ENCODE results near the gene ILK. TPM values are rescaled to one million over a fixed set of nuclear protein-coding genes. Genes with fewer than 3 reads are reported as not detected.

The ILK gene
- total and polyA plus RNA-seq, 5 donors from 2014 or later, result 62.9 to 141 (median 99.3) TPM

DNA sequence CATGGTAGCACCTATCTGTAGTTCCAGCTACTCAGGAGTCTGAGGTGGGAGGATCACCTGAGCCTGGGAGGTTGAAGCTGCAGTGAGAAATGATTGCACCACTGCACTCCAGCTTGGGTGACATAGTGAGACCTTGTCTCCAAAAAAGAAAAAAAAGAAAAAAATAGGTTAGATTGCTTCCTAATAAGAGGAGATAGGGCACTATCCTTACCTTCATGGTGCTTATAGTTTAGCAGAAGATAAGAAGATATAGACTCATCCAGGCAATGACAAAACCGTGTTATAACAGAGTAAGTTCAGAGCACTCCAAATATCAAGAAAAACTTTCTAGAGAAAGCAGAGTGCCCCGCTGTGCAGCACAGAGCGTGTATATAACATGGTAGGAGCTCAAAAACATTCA, 42.3 kb upstream of the ILK start:
- Histone ChIP-seq H3K27ac (ENCODE audit: insufficient read depth, low read length, poor library complexity, severe bottlenecking) (no peak overlapping the region), H3K9me3 (ENCODE audit: control insufficient read depth in 2 of 2, low read length in 2 of 2) (no peaks in the 10 kb centered on the region), H3K4me1 (ENCODE audit: control insufficient read depth, insufficient read depth, low read length, poor library complexity, severe bottlenecking) (no peaks in the 10 kb centered on the region), H3K4me3 (ENCODE audit: low read depth, low read length) (no peak overlapping the region), H3K36me3 (ENCODE audit: control insufficient read depth, insufficient read depth, low read length) (no peaks in the 10 kb centered on the region), H3K27me3 (ENCODE audit: control insufficient read depth, insufficient read depth, low read length) (no peaks in the 10 kb centered on the region)
- Mint-ChIP-seq H3K27ac (peak overlapping the region in 1 of 3 donors; percentile 42), H3K4me3 (no peak overlapping the region), H3K9me3 (no peaks in the 10 kb centered on the region), H3K4me1 (no peaks in the 10 kb centered on the region), H3K27me3 (no peaks in the 10 kb centered on the region), H3K36me3 (peaks cover 55% of the 10 kb centered on the region)
- DNase-seq, result no peak
- ATAC-seq (ENCODE audit: low read depth in 2 of 2), result no peak

DNA sequence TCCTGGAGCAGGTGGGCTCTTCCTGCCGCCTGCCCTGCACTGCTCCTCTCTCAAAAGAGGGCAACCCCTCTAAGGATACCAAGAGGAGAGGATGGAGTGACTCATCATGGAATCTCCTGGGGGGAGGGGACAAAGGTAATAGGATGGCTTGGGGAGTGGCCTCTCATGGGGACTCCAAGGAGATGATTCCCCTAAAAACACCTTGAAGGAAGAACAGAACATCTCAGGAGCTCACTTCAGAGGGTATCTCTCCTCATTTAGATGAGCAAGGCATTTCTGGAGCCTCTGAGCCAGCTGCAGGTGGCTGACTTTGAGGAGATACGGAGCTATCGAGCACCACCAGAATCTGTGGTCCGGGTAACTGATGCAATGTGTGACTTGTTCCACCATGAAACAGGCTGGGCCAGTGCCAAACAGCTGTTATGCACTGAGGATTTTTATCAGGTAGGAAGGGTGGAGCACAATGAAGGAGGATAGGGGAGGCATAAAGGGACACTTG, 40.4 kb upstream of the ILK start:
- Histone ChIP-seq H3K27ac (ENCODE audit: insufficient read depth, low read length, poor library complexity, severe bottlenecking) (no peak overlapping the region), H3K4me3 (ENCODE audit: low read depth, low read length) (no peak overlapping the region), H3K36me3 (ENCODE audit: control insufficient read depth, insufficient read depth, low read length) (no peaks in the 10 kb centered on the region), H3K27me3 (ENCODE audit: control insufficient read depth, insufficient read depth, low read length) (no peaks in the 10 kb centered on the region), H3K4me1 (ENCODE audit: control insufficient read depth, insufficient read depth, low read length, poor library complexity, severe bottlenecking) (no peaks in the 10 kb centered on the region), H3K9me3 (ENCODE audit: control insufficient read depth in 2 of 2, low read length in 2 of 2) (no peaks in the 10 kb centered on the region)
- Mint-ChIP-seq H3K36me3 (peaks cover 54% of the 10 kb centered on the region), H3K27me3 (no peaks in the 10 kb centered on the region), H3K9me3 (no peaks in the 10 kb centered on the region), H3K4me3 (no peak overlapping the region), H3K27ac (no peak overlapping the region), H3K4me1 (no peaks in the 10 kb centered on the region)
- no peak for DNase-seq
- ATAC-seq (ENCODE audit: low read depth in 2 of 2), result no peak

DNA sequence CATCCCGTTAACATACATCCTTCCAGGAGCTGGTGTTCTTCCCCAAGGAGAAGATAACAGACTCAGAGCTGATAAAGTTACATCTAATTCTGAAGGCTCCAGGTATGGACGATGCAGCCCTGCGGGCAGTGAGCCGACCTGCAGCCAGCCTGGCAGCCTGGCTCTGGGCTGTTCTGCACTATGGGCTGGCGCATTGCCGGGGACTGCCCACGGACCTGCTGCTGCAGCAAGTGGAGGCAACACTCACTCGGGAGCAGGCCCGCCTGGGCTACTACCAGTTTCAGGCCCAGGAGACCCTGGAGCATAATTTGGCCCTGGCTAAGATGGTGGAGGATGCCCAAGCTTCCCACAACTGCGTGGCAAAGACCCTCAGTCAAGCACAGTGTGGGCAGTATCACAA, 39.9 kb upstream of the ILK start:
- Histone ChIP-seq H3K9me3 (ENCODE audit: control insufficient read depth in 2 of 2, low read length in 2 of 2) (no peaks in the 10 kb centered on the region), H3K27ac (ENCODE audit: insufficient read depth, low read length, poor library complexity, severe bottlenecking) (no peak overlapping the region), H3K27me3 (ENCODE audit: control insufficient read depth, insufficient read depth, low read length) (no peaks in the 10 kb centered on the region), H3K4me3 (ENCODE audit: low read depth, low read length) (no peak overlapping the region), H3K4me1 (ENCODE audit: control insufficient read depth, insufficient read depth, low read length, poor library complexity, severe bottlenecking) (no peaks in the 10 kb centered on the region), H3K36me3 (ENCODE audit: control insufficient read depth, insufficient read depth, low read length) (no peaks in the 10 kb centered on the region)
- Mint-ChIP-seq H3K27me3 (no peaks in the 10 kb centered on the region), H3K9me3 (no peaks in the 10 kb centered on the region), H3K36me3 (peaks cover 54% of the 10 kb centered on the region), H3K4me3 (no peak overlapping the region), H3K4me1 (peaks cover 0 to 2% (median 0%) of the 10 kb centered on the region in 4 donors), H3K27ac (no peak overlapping the region)
- DNase-seq, result no peak
- no peak for ATAC-seq (ENCODE audit: low read depth in 2 of 2)

DNA sequence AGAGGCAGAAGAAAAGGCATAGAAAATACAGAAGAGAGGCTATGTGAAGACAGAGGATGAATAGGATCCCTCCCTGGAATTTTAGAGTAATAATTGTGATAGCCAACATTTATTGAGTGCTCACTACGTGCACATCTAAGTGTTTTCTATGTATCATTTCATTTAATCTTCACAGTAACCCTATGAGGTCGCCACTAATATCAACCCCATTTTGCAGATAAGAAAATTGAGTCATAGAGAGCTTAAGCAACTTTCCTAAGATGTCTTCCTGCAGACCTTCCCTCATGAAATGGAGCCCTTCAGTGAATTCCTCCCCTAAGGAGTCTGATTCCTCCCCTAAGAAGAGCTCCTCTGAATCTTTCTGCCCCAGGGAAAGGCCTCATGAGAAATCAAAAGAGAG, 38.2 kb upstream of the ILK start:
- ATAC-seq (ENCODE audit: low read depth in 2 of 2), result no peak
- Histone ChIP-seq H3K27ac (ENCODE audit: insufficient read depth, low read length, poor library complexity, severe bottlenecking) (no peak overlapping the region), H3K9me3 (ENCODE audit: control insufficient read depth in 2 of 2, low read length in 2 of 2) (no peaks in the 10 kb centered on the region), H3K36me3 (ENCODE audit: control insufficient read depth, insufficient read depth, low read length) (no peaks in the 10 kb centered on the region), H3K4me1 (ENCODE audit: control insufficient read depth, insufficient read depth, low read length, poor library complexity, severe bottlenecking) (no peaks in the 10 kb centered on the region), H3K4me3 (ENCODE audit: low read depth, low read length) (no peak overlapping the region), H3K27me3 (ENCODE audit: control insufficient read depth, insufficient read depth, low read length) (no peaks in the 10 kb centered on the region)
- Mint-ChIP-seq H3K27ac (peak overlapping the region in 2 of 3 donors; percentile 5 to 10), H3K27me3 (no peaks in the 10 kb centered on the region), H3K36me3 (peaks cover 52% of the 10 kb centered on the region), H3K4me3 (no peak overlapping the region), H3K9me3 (no peaks in the 10 kb centered on the region), H3K4me1 (peaks cover 0 to 10% (median 2%) of the 10 kb centered on the region in 4 donors)
- no peak for DNase-seq

DNA sequence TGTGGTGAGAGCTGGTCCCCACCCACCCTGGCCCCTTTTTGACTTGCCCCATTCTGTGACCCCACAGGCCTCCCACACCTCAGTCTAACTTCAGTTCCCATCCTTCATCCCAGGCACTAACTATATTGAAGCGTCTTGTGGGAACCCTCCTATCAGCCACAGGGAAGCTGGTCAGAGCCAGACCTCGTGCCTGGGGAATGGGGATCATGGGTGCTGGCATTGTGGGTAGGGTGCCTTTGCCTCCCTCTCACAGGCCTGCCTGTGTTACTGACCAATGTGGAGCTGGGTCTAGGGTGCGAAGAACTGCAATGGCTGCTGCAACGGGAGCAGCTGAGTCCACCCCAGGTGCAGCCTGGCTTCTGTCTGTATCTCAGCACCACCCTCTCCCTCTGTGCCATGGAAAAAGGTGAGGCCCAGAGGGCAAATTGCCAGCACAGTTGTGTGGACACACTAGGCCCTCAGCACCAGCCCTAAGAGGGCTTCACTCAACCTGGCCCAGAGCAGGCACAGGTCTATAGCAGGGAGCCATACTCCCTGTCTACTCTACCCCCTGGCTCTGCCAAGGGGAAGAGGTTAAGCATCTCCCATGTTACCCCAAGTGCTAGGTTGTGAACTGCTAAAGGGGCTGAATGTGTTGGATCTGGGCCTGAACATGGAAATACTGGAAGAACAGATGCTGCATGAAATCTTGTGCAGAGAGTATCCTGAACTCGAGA, 37.4 kb upstream of the ILK start:
- H3K4me1 Mint-ChIP-seq, result peaks cover 0 to 10% (median 2%) of the 10 kb centered on the region in 4 donors

DNA sequence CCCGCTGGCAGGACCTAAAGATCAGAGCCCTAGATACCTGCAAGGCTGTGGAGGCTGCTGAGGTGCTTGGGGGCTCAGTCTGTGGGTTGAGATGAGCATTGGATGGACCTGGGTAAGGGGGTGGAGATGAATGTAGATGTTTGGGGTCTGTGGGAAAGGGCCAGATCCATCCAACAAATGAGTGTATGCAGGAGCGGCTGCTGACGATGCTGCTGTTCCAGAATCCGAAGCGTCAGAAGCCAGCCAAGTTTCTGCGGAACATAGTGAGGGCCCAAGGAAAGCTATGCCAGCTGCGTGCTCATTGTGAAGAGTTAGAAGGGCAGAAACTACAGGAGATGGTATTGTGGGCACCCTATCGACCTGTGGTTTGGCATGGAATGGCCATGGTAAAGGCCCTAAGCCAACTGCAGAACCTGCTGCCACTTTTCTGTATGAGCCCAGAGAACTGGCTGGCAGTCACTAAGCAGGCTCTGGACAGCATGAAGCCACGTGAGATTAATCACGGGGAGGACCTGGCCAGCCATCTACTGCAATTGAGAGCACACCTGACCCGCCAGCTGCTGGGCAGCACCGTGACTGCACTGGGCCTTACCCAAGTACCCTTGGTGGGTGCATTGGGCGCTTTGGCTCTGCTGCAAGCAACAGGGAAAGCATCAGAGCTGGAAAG, 36.7 kb upstream of the ILK start:
- no peak overlapping the region for H3K27ac Mint-ChIP-seq
- no peak for ATAC-seq (ENCODE audit: low read depth in 2 of 2)
- H3K4me1 Mint-ChIP-seq, result peaks cover 0 to 10% (median 2%) of the 10 kb centered on the region in 4 donors
- no peak for DNase-seq
- no peaks in the 10 kb centered on the region for H3K36me3 ChIP-seq (ENCODE audit: control insufficient read depth, insufficient read depth, low read length)
- peaks cover 44% of the 10 kb centered on the region for H3K36me3 Mint-ChIP-seq
- H3K9me3 ChIP-seq (ENCODE audit: control insufficient read depth in 2 of 2, low read length in 2 of 2), result no peaks in the 10 kb centered on the region
- H3K4me1 ChIP-seq (ENCODE audit: control insufficient read depth, insufficient read depth, low read length, poor library complexity, severe bottlenecking), result no peaks in the 10 kb centered on the region
- H3K27me3 ChIP-seq (ENCODE audit: control insufficient read depth, insufficient read depth, low read length), result no peaks in the 10 kb centered on the region
- H3K4me3 ChIP-seq (ENCODE audit: low read depth, low read length), result no peak overlapping the region
- H3K27ac ChIP-seq (ENCODE audit: insufficient read depth, low read length, poor library complexity, severe bottlenecking), result no peak overlapping the region
- H3K27me3 Mint-ChIP-seq, result no peaks in the 10 kb centered on the region
- H3K4me3 Mint-ChIP-seq, result no peak overlapping the region
- no peaks in the 10 kb centered on the region for H3K9me3 Mint-ChIP-seq

More for the DNA sequence above, 37.4 kb upstream of the ILK start:
- Histone ChIP-seq H3K4me1 (ENCODE audit: control insufficient read depth, insufficient read depth, low read length, poor library complexity, severe bottlenecking) (no peaks in the 10 kb centered on the region), H3K27ac (ENCODE audit: insufficient read depth, low read length, poor library complexity, severe bottlenecking) (no peak overlapping the region), H3K27me3 (ENCODE audit: control insufficient read depth, insufficient read depth, low read length) (no peaks in the 10 kb centered on the region), H3K9me3 (ENCODE audit: control insufficient read depth in 2 of 2, low read length in 2 of 2) (no peaks in the 10 kb centered on the region), H3K4me3 (ENCODE audit: low read depth, low read length) (no peak overlapping the region), H3K36me3 (ENCODE audit: control insufficient read depth, insufficient read depth, low read length) (no peaks in the 10 kb centered on the region)
- Mint-ChIP-seq H3K27me3 (no peaks in the 10 kb centered on the region), H3K36me3 (peaks cover 47% of the 10 kb centered on the region), H3K4me3 (no peak overlapping the region), H3K9me3 (no peaks in the 10 kb centered on the region), H3K27ac (no peak overlapping the region)
- ATAC-seq (ENCODE audit: low read depth in 2 of 2) (no peak), DNase-seq (no peak)

DNA sequence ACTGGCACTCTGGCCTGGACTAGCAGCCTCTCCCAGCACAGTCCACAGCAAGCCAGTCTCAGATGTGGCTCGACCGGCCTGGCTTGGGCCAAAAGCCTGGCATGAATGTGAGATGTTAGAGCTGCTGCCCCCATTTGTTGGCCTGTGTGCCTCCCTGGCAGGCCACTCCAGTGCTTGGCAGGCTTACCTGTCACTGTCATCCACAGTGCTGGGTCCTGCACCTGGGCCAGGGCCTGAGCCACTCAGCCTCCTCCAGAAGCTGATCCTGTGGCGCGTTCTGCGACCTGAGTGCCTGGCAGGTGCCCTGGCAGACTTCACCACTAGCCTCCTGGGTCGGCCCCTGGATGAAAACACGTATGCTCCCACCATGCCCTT, 36.2 kb upstream of the ILK start:
- H3K4me3 Mint-ChIP-seq, result no peak overlapping the region
- Histone ChIP-seq H3K27me3 (ENCODE audit: control insufficient read depth, insufficient read depth, low read length) (no peaks in the 10 kb centered on the region), H3K36me3 (ENCODE audit: control insufficient read depth, insufficient read depth, low read length) (no peaks in the 10 kb centered on the region), H3K9me3 (ENCODE audit: control insufficient read depth in 2 of 2, low read length in 2 of 2) (no peaks in the 10 kb centered on the region), H3K4me1 (ENCODE audit: control insufficient read depth, insufficient read depth, low read length, poor library complexity, severe bottlenecking) (no peaks in the 10 kb centered on the region), H3K4me3 (ENCODE audit: low read depth, low read length) (no peak overlapping the region), H3K27ac (ENCODE audit: insufficient read depth, low read length, poor library complexity, severe bottlenecking) (no peak overlapping the region)
- H3K9me3 Mint-ChIP-seq, result no peaks in the 10 kb centered on the region
- peaks cover 0 to 10% (median 2%) of the 10 kb centered on the region in 4 donors for H3K4me1 Mint-ChIP-seq
- H3K27me3 Mint-ChIP-seq, result no peaks in the 10 kb centered on the region
- DNase-seq (no peak), ATAC-seq (ENCODE audit: low read depth in 2 of 2) (no peak)
- H3K27ac Mint-ChIP-seq, result no peak overlapping the region
- peaks cover 40% of the 10 kb centered on the region for H3K36me3 Mint-ChIP-seq
